Measurements from ENCODE around the gene ZNF516.

ZNF516 gene

DNA sequence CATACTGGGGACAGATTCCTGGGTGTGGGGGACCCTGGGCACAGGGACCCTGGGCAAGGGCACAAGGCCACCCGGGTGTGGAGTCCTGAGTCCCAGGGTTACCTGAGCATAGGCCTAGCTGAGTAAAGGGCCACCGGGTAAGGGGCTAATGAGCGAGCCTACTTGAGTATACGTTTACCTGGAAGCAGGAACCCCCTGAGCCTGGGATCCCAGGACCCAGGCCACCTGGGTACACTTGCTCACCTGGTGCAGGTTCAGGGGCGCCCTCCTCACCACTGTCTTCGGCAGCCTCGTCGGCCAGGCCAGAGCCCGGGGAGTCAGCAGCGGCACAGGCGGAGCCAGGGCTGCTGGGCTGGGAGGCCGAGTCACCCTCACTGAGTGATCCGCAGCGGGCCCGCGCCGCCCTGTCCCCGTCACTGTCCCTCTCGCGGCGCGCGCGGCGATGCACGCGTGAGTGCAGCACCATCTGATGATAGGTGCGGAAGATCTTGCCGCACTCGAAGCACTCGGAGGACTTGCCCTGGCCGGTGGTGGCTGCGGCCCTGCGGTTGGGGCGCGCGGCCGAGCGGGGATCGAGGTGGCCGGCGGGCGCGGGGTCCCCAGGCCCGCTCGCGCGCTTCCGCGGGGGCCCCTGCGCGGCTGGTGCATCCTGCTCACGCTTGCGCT is 53.9 kb downstream of the ZNF516 start:
- TF ChIP-seq CEBPB (IDR thresholded peaks at IDR 0.05) (no peak), FOXM1 (IDR thresholded peaks at IDR 0.05; ENCODE audit: borderline replicate concordance, low read depth) (no peak), TAF1 (IDR thresholded peaks at IDR 0.05; ENCODE audit: low read depth) (no peak), CREB1 (IDR thresholded peaks at IDR 0.05; ENCODE audit: low read depth) (no peak), RAD21 (IDR thresholded peaks at IDR 0.05; ENCODE audit: low read depth) (no peak), NFIC (IDR thresholded peaks at IDR 0.05) (no peak), MAX (IDR thresholded peaks at IDR 0.05) (no peak), EP300 (IDR thresholded peaks at IDR 0.05; ENCODE audit: borderline replicate concordance) (no peak), YY1 (IDR thresholded peaks at IDR 0.05; ENCODE audit: low read depth) (no peak), TCF12 (IDR thresholded peaks at IDR 0.05; ENCODE audit: low read depth) (no peak), EGR1 (IDR thresholded peaks at IDR 0.05) (no peak), TEAD4 (IDR thresholded peaks at IDR 0.05) (no peak), ZBTB7A (IDR thresholded peaks at IDR 0.05; ENCODE audit: low read depth) (no peak)
- TF ChIP-seq, protein P1, sequence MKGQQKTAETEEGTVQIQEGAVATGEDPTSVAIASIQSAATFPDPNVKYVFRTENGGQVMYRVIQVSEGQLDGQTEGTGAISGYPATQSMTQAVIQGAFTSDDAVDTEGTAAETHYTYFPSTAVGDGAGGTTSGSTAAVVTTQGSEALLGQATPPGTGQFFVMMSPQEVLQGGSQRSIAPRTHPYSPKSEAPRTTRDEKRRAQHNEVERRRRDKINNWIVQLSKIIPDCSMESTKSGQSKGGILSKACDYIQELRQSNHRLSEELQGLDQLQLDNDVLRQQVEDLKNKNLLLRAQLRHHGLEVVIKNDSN (IDR thresholded peaks at IDR 0.05): no peak
- TF ChIP-seq, protein P2, sequence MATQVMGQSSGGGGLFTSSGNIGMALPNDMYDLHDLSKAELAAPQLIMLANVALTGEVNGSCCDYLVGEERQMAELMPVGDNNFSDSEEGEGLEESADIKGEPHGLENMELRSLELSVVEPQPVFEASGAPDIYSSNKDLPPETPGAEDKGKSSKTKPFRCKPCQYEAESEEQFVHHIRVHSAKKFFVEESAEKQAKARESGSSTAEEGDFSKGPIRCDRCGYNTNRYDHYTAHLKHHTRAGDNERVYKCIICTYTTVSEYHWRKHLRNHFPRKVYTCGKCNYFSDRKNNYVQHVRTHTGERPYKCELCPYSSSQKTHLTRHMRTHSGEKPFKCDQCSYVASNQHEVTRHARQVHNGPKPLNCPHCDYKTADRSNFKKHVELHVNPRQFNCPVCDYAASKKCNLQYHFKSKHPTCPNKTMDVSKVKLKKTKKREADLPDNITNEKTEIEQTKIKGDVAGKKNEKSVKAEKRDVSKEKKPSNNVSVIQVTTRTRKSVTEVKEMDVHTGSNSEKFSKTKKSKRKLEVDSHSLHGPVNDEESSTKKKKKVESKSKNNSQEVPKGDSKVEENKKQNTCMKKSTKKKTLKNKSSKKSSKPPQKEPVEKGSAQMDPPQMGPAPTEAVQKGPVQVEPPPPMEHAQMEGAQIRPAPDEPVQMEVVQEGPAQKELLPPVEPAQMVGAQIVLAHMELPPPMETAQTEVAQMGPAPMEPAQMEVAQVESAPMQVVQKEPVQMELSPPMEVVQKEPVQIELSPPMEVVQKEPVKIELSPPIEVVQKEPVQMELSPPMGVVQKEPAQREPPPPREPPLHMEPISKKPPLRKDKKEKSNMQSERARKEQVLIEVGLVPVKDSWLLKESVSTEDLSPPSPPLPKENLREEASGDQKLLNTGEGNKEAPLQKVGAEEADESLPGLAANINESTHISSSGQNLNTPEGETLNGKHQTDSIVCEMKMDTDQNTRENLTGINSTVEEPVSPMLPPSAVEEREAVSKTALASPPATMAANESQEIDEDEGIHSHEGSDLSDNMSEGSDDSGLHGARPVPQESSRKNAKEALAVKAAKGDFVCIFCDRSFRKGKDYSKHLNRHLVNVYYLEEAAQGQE (IDR thresholded peaks at IDR 0.05; ENCODE audit: low read depth): no peak

DNA sequence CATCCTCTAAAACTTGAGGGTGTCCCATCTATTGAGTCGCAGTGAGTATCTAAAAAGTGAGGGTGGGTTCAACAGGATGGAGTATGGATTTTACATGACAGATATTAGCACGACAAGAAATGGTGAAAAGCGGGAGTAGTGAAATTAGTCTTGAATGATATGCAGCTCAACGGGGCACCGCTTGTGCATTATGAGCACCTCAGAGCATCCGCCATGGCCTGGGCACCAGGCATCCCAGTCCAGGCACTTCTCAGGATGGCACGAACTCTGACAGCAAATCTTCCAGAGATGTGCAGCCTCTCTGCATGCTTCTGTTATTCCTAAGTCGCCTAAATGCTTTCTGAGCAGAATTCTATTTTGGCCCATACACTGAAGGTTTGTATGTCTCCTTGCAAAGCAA is 57.1 kb downstream of the ZNF516 start:
- TF ChIP-seq FOXM1 (IDR thresholded peaks at IDR 0.05; ENCODE audit: borderline replicate concordance, low read depth) (no peak), MAX (IDR thresholded peaks at IDR 0.05) (no peak), RAD21 (IDR thresholded peaks at IDR 0.05; ENCODE audit: low read depth) (no peak), EP300 (IDR thresholded peaks at IDR 0.05; ENCODE audit: borderline replicate concordance) (no peak), NFIC (IDR thresholded peaks at IDR 0.05) (no peak), TAF1 (IDR thresholded peaks at IDR 0.05; ENCODE audit: low read depth) (no peak), YY1 (IDR thresholded peaks at IDR 0.05; ENCODE audit: low read depth) (no peak), TCF12 (IDR thresholded peaks at IDR 0.05; ENCODE audit: low read depth) (no peak), CREB1 (IDR thresholded peaks at IDR 0.05; ENCODE audit: low read depth) (no peak)
- TF ChIP-seq, protein P2 (IDR thresholded peaks at IDR 0.05; ENCODE audit: low read depth): no peak
- TF ChIP-seq, protein P1 (IDR thresholded peaks at IDR 0.05): no peak

GRCh38 chr18:76437011-76437410 is 58.0 kb downstream of the ZNF516 start:
- TF ChIP-seq ZBTB7A (IDR thresholded peaks at IDR 0.05; ENCODE audit: low read depth): no peak

- TF ChIP-seq EGR1 (IDR thresholded peaks at IDR 0.05) (no peak), ZBTB7A (IDR thresholded peaks at IDR 0.05; ENCODE audit: low read depth) (no peak), TEAD4 (IDR thresholded peaks at IDR 0.05) (no peak)
- TF ChIP-seq, protein P1 (IDR thresholded peaks at IDR 0.05): no peak
Observed at GRCh38 chr18:76436342-76436741, 58.7 kb downstream of the ZNF516 start.

DNA sequence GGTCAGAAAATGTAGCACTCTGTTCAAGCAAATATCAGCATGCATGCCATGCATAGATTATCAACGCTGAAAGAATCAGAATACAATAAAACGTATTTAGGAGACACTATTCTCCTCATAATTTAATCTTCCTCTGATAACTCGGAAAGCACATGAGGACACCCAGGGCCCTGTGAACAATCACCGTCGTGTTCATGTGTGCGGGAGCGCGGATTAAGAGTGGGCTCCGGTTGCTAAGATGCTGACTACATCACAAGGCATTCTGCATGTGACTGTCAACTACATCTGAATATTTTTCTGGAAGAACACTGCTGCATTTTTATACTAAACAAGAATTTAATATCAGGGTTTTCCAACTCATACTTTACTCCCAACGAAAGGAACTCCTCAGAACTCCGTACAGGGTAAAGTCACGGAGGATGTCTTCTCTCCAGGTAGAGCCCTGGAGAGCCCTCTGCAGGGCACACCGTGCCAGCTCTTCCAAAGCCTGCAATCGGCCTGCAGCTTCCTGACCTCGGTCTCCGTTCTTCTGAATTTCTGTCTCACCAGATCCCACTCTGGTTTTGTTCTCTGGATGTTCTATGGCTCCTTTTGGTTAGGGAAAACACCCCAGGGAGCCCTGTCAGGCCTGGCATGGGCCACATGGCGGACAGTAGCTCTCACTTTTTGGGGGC is 59.6 kb downstream of the ZNF516 start:
- no peak for TF ChIP-seq YY1 (IDR thresholded peaks at IDR 0.05; ENCODE audit: low read depth)
- TF ChIP-seq, protein P2 (IDR thresholded peaks at IDR 0.05; ENCODE audit: low read depth): no peak
- no peak for TF ChIP-seq CREB1 (IDR thresholded peaks at IDR 0.05; ENCODE audit: low read depth)
- TF ChIP-seq MAX (IDR thresholded peaks at IDR 0.05): no peak
- no peak for TF ChIP-seq FOXM1 (IDR thresholded peaks at IDR 0.05; ENCODE audit: borderline replicate concordance, low read depth)
- no peak for TF ChIP-seq TCF12 (IDR thresholded peaks at IDR 0.05; ENCODE audit: low read depth)
- no peak for TF ChIP-seq EP300 (IDR thresholded peaks at IDR 0.05; ENCODE audit: borderline replicate concordance)
- no peak for TF ChIP-seq RAD21 (IDR thresholded peaks at IDR 0.05; ENCODE audit: low read depth)
